ENCODE results near the gene BANK1.

DNA sequence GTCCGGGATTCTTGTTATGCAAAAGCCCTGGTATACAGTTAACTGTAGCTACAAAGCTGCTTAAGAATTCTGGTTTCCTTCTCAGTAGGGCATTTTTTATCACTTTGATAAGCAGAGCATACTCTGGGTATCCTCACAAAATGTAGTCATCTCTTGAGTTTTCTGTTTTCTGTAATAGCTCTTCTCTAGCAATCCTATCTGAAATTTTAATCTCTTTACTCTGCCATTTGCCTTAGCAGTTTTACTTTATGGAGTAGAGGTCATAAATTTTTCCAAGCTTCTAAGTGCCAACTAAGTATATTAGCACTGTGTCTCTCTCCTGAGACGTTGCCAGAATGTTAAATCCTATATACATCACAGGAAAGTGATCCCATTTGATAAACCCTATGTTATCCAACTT, 28.0 kb upstream of the BANK1 start:
- TF ChIP-seq, protein P1, sequence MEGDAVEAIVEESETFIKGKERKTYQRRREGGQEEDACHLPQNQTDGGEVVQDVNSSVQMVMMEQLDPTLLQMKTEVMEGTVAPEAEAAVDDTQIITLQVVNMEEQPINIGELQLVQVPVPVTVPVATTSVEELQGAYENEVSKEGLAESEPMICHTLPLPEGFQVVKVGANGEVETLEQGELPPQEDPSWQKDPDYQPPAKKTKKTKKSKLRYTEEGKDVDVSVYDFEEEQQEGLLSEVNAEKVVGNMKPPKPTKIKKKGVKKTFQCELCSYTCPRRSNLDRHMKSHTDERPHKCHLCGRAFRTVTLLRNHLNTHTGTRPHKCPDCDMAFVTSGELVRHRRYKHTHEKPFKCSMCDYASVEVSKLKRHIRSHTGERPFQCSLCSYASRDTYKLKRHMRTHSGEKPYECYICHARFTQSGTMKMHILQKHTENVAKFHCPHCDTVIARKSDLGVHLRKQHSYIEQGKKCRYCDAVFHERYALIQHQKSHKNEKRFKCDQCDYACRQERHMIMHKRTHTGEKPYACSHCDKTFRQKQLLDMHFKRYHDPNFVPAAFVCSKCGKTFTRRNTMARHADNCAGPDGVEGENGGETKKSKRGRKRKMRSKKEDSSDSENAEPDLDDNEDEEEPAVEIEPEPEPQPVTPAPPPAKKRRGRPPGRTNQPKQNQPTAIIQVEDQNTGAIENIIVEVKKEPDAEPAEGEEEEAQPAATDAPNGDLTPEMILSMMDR (IDR thresholded peaks at IDR 0.05), result no peak
- TF ChIP-seq POLR2A (IDR thresholded peaks at IDR 0.05), result no peak

Measured in vagina (tissue), 2 donors.